Measurements from ENCODE around the gene MED16. TPM values are rescaled to one million over a fixed set of nuclear protein-coding genes. Genes with fewer than 3 reads are reported as not detected.
A peak's percentile ranks its signal among the peaks of the same experiment; 100 is the strongest.

Gene MED16
- total and polyA plus RNA-seq, 2 of the 13 experiments (the other 11 are each of a cell fraction or from before 2014, with no cell fraction given), result 13.3 to 14.8 TPM

GRCh38 chr19:926589-927350 lies 33.8 kb upstream of the MED16 start (continued):
- TF ChIP-seq BORCS8-MEF2B (CRISPR knock-in tag; IDR thresholded peaks at IDR 0.05) (no peak), SKI (IDR thresholded peaks at IDR 0.05; ENCODE audit: partially characterized antibody) (no peak), MTERF4 (CRISPR knock-in tag; IDR thresholded peaks at IDR 0.05) (no peak), MBNL3 (CRISPR knock-in tag; conservative IDR thresholded peaks at IDR 0.05) (no peak), ZMYM2 (CRISPR knock-in tag; IDR thresholded peaks at IDR 0.05) (no peak), ZHX2 (IDR thresholded peaks at IDR 0.05; ENCODE audit: low read depth) (no peak), ZHX2 (CRISPR knock-in tag; IDR thresholded peaks at IDR 0.05; ENCODE audit: borderline replicate concordance) (no peak), HIC2 (CRISPR knock-in tag; IDR thresholded peaks at IDR 0.05; ENCODE audit: low read depth) (no peak), ZBTB14 (CRISPR knock-in tag; IDR thresholded peaks at IDR 0.05) (peak; percentile 41; the same call in 1 of the 2 replicates), ZNF512B (CRISPR knock-in tag; IDR thresholded peaks at IDR 0.05; ENCODE audit: borderline replicate concordance) (no peak), ZNF644 (CRISPR knock-in tag; IDR thresholded peaks at IDR 0.05; ENCODE audit: low read depth) (no peak), THAP7 (CRISPR knock-in tag; IDR thresholded peaks at IDR 0.05) (no peak), GTF3A (CRISPR knock-in tag; conservative IDR thresholded peaks at IDR 0.05) (no peak), ZMYM3 (CRISPR knock-in tag; IDR thresholded peaks at IDR 0.05) (no peak; the same call in 1 of the 2 replicates), ZNF720 (CRISPR knock-in tag; IDR thresholded peaks at IDR 0.05) (no peak)
